Fibroblast of villous mesenchyme (primary cell): ENCODE measurements around the gene PRIM2. TPM values are rescaled to one million over a fixed set of nuclear protein-coding genes. Genes with fewer than 3 reads are reported as not detected.
"Not testable (repeated sequence)": the region's sequence is repeated elsewhere in the genome, so short reads cannot be mapped to it uniquely, and the experiment has no call there.

Experiments used
- DNase-seq: peaks from one replicate; pipeline ENCODE4 v3.0.0-alpha.2; 2010; ENCODE audit warnings: low read depth
- H3K4me3 ChIP-seq: 2 replicates; pipeline ENCODE4 v1.5.1; 2011; ENCODE audit warnings: low read depth, mild to moderate bottlenecking, low read length
- CTCF ChIP-seq: IDR thresholded peaks from 2 replicates; pipeline ENCODE4 v1.5.1; 2012; ENCODE audit warnings: low read depth, mild to moderate bottlenecking, low read length; ENCODE audit not compliant: insufficient read depth
- total RNA-seq: library from RNA; depleted of rRNA; stranded (reverse); fragments of >200 nt; gene quantifications from 2 replicates; pipeline ENCODE4 v1.2.3, GENCODE V29; 2012

The PRIM2 gene
- total RNA-seq, 1 donor = 51.0 TPM

DNA sequence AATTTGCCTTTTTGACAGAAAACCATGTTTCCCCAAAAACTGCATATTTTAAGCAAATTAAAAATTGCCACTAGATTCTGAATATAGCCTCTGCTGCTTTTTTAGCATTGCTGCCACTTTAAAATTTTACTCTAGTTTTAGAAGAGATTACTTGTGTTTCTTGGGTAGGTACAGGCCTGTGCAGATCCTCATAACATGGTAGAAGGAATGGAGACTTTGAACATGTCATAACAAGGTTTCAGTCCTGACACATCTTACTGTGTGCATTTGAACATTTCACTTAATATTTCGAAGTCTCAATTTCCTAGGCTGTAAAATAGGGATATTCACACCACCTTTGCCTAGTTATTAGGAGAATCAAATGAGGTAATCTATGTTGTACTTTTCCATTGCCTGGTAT lies 259.6 kb downstream of the PRIM2 start:
- DNase-seq, H3K4me3 ChIP-seq: not testable (repeated sequence)

DNA sequence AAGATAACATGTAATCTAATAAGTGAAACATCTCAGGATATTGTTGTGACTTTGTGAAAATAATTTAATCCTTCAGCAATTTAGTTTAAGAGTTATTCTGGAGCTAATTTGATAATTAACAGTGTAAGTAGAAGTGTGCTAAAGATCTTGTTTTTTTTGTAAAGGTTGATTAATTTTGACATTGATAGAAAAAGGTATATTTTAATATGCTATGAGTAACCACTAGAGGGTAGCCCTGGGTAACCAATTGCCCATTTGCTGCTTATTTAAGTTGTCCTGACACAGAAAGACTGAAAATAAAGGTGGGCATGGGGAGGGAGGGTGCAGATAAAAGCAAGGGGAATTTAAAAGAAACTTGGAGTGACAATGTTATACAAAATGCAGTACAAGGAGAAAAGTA lies 262.1 kb downstream of the PRIM2 start:
- H3K4me3 ChIP-seq, DNase-seq: not testable (repeated sequence)
- peak; percentile 32 for TF ChIP-seq CTCF

- H3K4me3 ChIP-seq, DNase-seq: not testable (repeated sequence)
These were observed 264.2 kb downstream of the PRIM2 start for GRCh38 chr6:57581586-57581985.

DNA sequence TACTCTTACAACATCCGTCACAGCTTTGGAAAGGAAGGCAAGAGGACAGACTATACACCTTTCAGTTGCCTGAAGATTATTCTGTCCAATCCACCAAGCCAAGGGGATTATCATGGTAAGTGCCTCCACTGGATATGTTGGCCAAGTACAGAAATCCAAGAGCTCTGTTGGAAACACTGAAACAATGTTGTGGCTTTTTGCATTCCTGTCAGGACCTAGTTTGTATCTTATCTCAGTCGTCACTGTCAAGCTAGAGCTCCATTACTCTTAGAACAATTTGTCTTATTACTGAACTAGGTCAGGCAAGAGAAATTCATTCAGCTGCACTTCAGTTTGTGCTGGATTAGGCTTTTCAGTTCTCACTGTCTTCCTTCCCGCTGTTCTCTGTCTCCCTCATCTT lies 283.7 kb downstream of the PRIM2 start:
- DNase-seq, H3K4me3 ChIP-seq: not testable (repeated sequence)

- DNase-seq, H3K4me3 ChIP-seq: not testable (repeated sequence)
These were observed 287.9 kb downstream of the PRIM2 start for GRCh38 chr6:57605303-57605702.

DNA sequence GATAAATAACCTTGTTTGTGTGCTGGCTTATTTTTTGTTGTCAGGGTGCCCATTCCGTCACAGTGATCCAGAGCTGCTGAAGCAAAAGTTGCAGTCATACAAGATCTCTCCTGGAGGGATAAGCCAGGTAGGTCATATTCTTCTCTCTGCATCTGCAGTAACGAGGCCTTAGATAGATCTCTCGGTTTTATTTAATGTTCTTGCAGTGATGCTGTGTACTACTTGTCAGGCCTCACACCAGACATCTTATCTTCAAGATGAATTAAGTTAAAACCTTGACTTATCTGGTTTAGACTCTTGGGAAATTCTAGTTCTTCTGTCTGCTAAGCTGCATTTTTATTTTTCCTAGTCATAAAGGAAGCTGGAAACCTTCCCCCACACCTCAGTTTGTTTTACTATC lies 288.9 kb downstream of the PRIM2 start:
- not testable (repeated sequence) for H3K4me3 ChIP-seq, DNase-seq

GRCh38 chr6:57610612-57611011 lies 293.2 kb downstream of the PRIM2 start:
- not testable (repeated sequence) for DNase-seq

DNA sequence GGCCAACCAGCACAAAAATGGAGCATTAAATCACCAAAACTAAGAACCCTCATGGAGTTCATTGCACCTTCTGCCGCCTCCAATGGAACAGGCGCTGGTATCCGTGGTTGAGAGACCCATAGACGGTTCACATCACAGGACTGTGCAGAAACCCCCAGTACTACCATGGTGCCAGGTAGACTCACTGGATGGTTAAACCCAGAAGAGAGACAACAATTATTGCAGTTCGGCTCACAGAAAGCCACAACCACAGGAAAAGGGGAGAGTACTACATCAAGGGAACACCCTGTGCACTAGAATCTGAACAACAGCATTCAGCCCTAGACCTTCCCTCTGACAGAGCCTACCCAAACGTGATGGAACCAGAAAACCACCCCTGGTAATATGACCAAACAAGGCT lies 301.5 kb downstream of the PRIM2 start:
- H3K4me3 ChIP-seq, DNase-seq: not testable (repeated sequence)

More at GRCh38 chr6:57610612-57611011, 293.2 kb downstream of the PRIM2 start:
- H3K4me3 ChIP-seq = not testable (repeated sequence)

GRCh38 chr6:57631773-57632172 lies 314.3 kb downstream of the PRIM2 start:
- not testable (repeated sequence) for H3K4me3 ChIP-seq, DNase-seq

- DNase-seq = peak; percentile 3
- not testable (repeated sequence) for H3K4me3 ChIP-seq
These were observed 341.1 kb downstream of the PRIM2 start for GRCh38 chr6:57658526-57658925.

DNA sequence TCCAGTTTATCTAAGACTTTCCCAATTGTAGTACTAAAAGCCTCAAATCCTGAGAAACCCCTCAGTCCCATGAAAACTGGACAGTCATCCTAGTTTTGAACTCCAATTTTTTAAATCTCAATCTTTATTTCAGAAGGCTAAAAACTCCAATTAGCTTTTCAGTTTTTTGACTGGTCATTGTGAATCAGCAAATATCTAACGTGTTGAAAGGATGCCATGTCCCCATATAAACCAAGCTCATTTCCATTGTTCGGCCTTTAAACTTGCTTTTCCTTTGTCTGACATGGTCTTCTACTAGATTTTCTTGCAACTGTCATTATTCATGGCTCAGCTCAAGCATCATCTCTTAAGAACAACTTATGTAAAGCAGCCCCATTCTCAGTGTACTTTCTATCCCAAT lies 342.4 kb downstream of the PRIM2 start:
- not testable (repeated sequence) for H3K4me3 ChIP-seq, DNase-seq

GRCh38 chr6:57660940-57661339 lies 343.5 kb downstream of the PRIM2 start:
- not testable (repeated sequence) for H3K4me3 ChIP-seq

DNA sequence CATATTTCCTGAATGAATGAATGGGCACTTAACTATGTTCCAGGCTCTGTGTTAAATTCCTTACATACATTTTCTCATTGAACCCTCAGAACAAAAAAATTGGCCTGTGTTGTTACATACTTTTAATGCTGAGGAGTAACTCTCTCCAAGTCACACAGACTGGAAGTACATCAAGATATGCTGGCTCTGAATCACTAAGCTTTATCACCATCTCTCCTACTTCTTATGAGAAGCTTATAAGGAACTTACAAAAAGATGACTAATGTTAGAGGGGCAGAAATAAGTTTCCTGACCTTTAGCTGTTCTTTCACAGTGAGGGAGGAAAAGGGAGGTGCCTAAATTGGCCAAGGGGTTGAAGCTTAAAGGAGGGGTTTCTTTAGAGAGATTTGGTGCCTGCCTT lies 350.7 kb downstream of the PRIM2 start:
- not testable (repeated sequence) for DNase-seq, H3K4me3 ChIP-seq

More at GRCh38 chr6:57660940-57661339, 343.5 kb downstream of the PRIM2 start:
- not testable (repeated sequence) for DNase-seq

DNA sequence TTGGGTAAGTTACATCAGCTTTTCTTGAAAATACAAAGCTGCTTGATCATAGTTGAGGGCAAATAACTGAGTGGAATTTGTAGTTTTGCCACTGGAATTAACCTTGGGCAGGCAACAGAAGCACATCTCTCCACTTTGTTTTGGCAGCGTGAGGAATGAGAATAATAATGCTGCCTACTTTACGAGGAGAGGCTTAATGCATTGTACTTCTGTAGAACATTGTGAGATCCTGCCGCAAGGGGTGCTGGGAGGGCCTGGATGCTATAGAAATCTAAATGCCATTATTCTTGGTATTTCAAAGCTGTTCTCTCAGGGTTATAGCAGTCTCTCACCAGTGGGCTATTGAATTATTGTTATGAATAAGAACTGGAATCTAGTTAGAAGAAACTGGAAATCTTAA lies 353.8 kb downstream of the PRIM2 start:
- DNase-seq, H3K4me3 ChIP-seq: not testable (repeated sequence)
